GM18508 (cell line): ENCODE results near the gene MVP.
"Not testable (repeated sequence)": the region's sequence is repeated elsewhere in the genome, so short reads cannot be mapped to it uniquely, and the experiment has no call there.

Experiments used
- ATAC-seq: cut with Tn5 transposase; IDR thresholded peaks from one replicate; pipeline ENCODE4 v1.9.1; 2021; ENCODE audit warnings: moderate number of reproducible peaks; ENCODE audit not compliant: insufficient read depth, unreplicated experiment

Gene MVP

GRCh38 chr16:29814592-29814991, 5.7 kb upstream of the MVP start:
- no peak for ATAC-seq

DNA sequence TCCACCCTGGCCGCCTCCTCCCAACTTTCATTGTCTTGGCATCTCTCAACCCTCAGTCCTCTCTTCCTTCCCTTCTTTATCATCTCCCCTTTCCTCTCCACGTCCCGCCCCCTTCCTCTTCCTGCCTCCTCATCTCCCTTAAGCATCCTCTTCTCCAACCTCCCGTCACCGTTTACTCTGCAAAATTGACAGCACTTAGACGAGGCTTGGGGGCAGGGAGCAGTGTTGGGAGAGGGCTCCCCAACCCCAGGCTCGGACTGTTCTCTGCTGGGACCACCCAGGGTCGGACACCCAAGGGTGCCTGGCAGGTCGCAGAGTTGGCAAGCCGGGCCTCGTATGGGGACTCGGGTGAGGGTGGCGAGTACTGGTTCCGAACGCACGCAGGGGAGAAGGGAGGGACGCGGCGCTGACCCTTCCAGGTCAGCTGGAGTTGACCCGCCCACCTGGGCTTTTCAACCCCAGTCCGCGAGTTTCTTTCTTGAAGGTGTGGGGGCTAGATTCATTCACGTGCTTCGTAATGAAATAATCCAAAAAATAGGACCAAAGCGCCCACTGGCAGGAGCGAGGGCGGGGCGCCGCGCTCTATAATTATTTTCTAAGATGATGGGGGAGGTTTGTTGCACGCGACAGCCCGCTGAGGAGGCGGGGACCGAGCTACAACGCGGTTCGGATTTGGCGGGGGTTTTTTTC, 5.1 kb upstream of the MVP start:
- ATAC-seq = no peak

GRCh38 chr16:29815793-29816693, 4.2 kb upstream of the MVP start, which contains the start of gene PAGR1:
TSS of gene PAGR1 (plus strand) at chr16:29816152. CDS start at chr16:29816526, 374 bp downstream.
- ATAC-seq = peak; percentile 40

GRCh38 chr16:29816694-29817441, 3.4 kb upstream of the MVP start:
- no peak for ATAC-seq

DNA sequence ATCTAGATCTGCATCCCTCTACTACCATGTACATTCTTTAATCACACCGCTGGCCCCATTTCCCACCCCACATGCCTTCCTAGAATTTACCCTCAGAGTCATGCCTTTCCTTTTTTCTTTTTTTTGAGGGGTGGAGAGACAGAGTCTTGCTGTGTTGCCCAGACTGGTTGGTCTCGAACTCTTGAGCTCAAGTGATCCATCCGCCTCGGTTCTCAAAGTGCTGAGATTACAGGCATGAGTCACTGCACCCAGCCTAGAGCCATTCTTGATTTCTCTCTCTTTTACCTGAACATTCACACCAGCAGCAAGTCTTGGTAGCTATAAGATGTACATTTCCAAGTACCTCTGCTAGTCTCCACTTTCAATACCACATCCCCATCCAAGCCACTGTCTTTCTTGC, 2.2 kb upstream of the MVP start:
- ATAC-seq = no peak

DNA sequence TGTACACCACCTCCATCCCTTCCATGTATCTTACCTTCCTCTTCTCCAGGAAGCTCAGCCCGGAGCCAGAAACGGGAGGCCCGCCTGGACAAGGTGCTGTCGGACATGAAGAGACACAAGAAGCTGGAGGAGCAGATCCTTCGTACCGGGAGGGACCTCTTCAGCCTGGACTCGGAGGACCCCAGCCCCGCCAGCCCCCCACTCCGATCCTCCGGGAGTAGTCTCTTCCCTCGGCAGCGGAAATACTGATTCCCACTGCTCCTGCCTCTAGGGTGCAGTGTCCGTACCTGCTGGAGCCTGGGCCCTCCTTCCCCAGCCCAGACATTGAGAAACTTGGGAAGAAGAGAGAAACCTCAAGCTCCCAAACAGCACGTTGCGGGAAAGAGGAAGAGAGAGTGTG, 756 bp upstream of the MVP start:
- no peak for ATAC-seq

- ATAC-seq = no peak
Observed at GRCh38 chr16:29820730-29821642, 724 bp downstream of the MVP start.

GRCh38 chr16:29821643-29822115, 1.4 kb downstream of the MVP start:
- no peak for ATAC-seq

DNA sequence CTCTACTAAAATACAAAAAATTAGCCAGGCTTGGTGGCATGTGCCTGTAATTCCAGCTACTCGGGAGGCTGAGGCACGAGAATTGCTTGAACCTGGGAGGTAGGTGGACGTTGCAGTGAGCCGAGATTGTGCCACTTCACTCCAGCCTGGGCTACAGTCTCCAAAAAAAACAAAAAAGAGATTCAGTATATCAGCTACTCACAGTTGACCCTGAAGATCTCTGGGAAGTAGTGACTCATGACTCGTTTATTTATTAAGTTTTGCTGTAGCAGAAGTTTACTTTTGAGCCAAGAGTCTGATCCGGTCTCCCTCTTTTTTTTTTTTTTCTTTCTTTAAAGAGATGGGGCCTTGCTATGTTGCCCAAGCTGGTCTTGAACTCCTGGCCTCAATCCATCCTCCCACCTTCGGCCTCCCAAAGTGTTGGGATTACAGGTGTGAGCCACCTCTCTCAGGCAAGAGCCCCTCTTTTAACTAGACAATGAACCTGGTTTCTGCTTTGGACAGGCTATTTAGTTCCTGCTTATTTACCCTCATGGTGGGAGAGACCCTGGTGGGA, 4.4 kb downstream of the MVP start:
- no peak for ATAC-seq

DNA sequence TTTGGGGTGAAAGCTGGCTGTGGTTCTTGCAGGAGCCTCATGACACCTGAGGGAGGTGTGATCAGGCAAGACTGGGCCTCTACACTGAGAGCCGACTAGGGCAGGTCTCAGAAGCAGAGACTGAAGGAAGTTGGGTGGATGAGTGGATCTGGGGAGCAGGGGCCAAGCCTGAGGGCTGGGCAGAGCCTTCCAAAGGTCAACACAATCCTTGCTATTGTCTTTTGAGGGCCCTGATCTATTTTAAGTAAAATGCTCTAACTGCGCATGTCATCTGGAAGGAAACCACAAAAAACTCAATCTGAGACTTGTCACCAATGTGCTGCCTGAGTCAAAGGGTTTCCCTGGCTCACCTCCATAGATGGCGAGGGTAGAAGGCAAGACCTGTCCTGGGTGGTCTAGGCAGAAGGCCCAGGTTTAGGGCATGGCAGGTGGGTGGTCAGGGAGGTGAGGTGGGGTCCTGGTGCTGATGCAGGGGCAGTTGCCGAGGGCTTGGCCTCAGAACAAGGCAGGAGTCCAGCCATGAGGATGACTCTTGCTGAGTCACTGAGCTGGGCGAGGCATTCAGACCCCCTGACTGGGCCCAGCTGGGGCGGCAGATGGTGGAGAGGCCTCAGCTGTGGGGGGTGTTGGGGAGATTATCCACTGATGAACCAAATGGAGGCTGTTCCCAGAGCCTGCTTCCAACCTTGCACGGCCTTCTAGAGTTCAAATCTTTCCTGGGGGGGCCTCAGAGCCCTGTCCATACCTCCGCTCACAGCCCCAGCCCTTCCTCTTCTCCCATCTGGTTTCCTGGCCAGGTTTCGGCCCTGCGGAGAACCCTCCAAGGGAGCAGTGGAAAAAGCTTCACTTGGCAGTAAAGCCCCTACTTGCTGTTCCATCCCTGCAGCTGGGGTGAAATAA, 5.1 kb downstream of the MVP start:
- ATAC-seq = no peak

GRCh38 chr16:29826342-29826695, 6.1 kb downstream of the MVP start:
- ATAC-seq = no peak

GRCh38 chr16:29830774-29831173, 10.5 kb downstream of the MVP start:
- no peak for ATAC-seq

- no peak for ATAC-seq
Observed at GRCh38 chr16:29831490-29831889, 11.2 kb downstream of the MVP start.

DNA sequence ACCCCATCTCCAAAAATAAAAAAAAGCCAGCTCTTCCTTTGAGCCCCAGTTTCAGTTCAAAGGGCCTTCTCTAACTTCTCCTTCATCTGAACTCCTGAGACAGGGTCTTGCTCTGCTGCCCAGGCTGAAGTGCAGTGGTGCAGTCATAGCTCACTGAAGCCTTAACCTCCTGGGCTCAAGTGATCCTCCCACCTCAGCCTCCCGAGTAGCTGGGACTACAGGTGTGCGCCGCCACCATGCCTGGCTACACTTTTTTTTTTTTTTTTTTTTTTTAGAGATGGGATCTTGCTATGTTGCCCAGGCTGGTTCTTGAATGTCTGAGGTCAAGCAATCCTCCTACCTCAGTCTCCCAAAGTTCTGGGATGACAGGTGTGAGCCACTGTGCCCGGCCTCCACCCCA, 13.0 kb downstream of the MVP start:
- not testable (repeated sequence) for ATAC-seq

- no peak for ATAC-seq
Observed at GRCh38 chr16:29834079-29834478, 13.8 kb downstream of the MVP start.

GRCh38 chr16:29835926-29836325, 15.7 kb downstream of the MVP start:
- ATAC-seq = no peak

DNA sequence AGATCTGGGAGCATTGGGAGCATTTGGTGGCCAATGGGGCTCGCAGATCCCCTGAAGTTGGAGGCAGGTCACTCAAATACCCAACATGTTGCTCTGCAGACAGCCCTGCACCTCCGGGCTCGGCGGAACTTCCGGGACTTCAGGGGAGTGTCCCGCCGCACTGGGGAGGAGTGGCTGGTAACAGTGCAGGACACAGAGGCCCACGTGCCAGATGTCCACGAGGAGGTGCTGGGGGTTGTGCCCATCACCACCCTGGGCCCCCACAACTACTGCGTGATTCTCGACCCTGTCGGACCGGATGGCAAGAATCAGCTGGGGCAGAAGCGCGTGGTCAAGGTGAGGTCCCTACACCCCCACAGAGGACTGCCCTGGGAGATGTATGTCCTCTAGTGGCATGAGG, 16.4 kb downstream of the MVP start:
- no peak for ATAC-seq

GRCh38 chr16:29837841-29838240, 17.6 kb downstream of the MVP start:
- no peak for ATAC-seq

GRCh38 chr16:29839822-29840221, 19.6 kb downstream of the MVP start:
- ATAC-seq = no peak
